Measurements from ENCODE around the gene RAB22A.

Gene RAB22A

GRCh38 chr20:58390659-58391035 is 81.1 kb downstream of the RAB22A start:
- Histone ChIP-seq H3K36me3 (peaks cover 22 to 57% (median 54%) of the 10 kb centered on the region in 11 experiments; a peak in 21 of 22 replicates), H3K4me2 (peak overlapping the region; percentile 85 to 99 (median 93)), H4K20me1 (peaks cover 30 to 61% (median 57%) of the 10 kb centered on the region in 11 experiments; a peak in 19 of 22 replicates), H3K4me1 (peaks cover 20 to 37% (median 25%) of the 10 kb centered on the region in 10 experiments), H3K4me3 (peak overlapping the region; percentile 82 to 94 (median 90); a peak in 17 of 20 replicates), H3K27ac (no peak overlapping the region; a peak in 1 of 22 replicates), H3K9me3 (replicated peaks in 1 of 11) (peaks cover 0 to 25% (median 10%) of the 10 kb centered on the region in 11 experiments; a peak in 10 of 22 replicates), H3K27me3 (no peaks in the 10 kb centered on the region), H3K9ac (peak overlapping the region in 10 of 11 experiments; percentile 94 to 99 (median 97); a peak in 15 of 22 replicates)
- no peak for TF ChIP-seq Cebpa-rat (IDR thresholded peaks at IDR 0.05)

GRCh38 chr20:58392286-58392685 is 82.8 kb downstream of the RAB22A start:
- H3K4me3 ChIP-seq = no peak overlapping the region
- no peaks in the 10 kb centered on the region for H3K27me3 ChIP-seq
- peaks cover 22 to 37% (median 29%) of the 10 kb centered on the region in 10 experiments for H3K4me1 ChIP-seq
- H3K4me2 ChIP-seq = peak overlapping the region in 7 of 11 experiments; percentile 89 to 99 (median 96); a peak in 7 of 22 replicates
- peaks cover 22 to 73% (median 70%) of the 10 kb centered on the region in 11 experiments; a peak in 21 of 22 replicates for H3K36me3 ChIP-seq
- H3K9me3 ChIP-seq (replicated peaks in 1 of 11) = peaks cover 0 to 42% (median 23%) of the 10 kb centered on the region in 11 experiments; a peak in 16 of 22 replicates
- H3K27ac ChIP-seq = no peak overlapping the region
- H4K20me1 ChIP-seq = peaks cover 42 to 77% (median 74%) of the 10 kb centered on the region in 11 experiments; a peak in 19 of 22 replicates
- 0 out of 22 replicates have a peak overlapping the region, but pooled peaks of 1 of the 11 experiments have one; percentile 25 for H3K9ac ChIP-seq
- no peak for TF ChIP-seq Cebpa-rat (IDR thresholded peaks at IDR 0.05)

GRCh38 chr20:58393299-58393698 is 83.8 kb downstream of the RAB22A start:
- no peak overlapping the region for H3K9ac ChIP-seq
- H3K4me2 ChIP-seq = peak overlapping the region in 3 of 11 experiments; percentile 14 to 91 (median 34); a peak in 3 of 22 replicates
- peaks cover 0 to 50% (median 32%) of the 10 kb centered on the region in 11 experiments; a peak in 15 of 22 replicates for H3K9me3 ChIP-seq (replicated peaks in 1 of 11)
- peaks cover 32 to 42% (median 33%) of the 10 kb centered on the region in 10 experiments for H3K4me1 ChIP-seq
- peaks cover 50 to 87% (median 84%) of the 10 kb centered on the region in 11 experiments; a peak in 19 of 22 replicates for H4K20me1 ChIP-seq
- no peaks in the 10 kb centered on the region for H3K27me3 ChIP-seq
- peaks cover 26 to 83% (median 76%) of the 10 kb centered on the region in 11 experiments; a peak in 21 of 22 replicates for H3K36me3 ChIP-seq
- TF ChIP-seq Cebpa-rat (IDR thresholded peaks at IDR 0.05) = no peak
- no peak overlapping the region for H3K27ac ChIP-seq
- H3K4me3 ChIP-seq = no peak overlapping the region

GRCh38 chr20:58394801-58395200 is 85.3 kb downstream of the RAB22A start:
- no peak overlapping the region for H3K4me3 ChIP-seq
- no peaks in the 10 kb centered on the region for H3K27me3 ChIP-seq
- H3K4me1 ChIP-seq = peaks cover 31 to 53% (median 37%) of the 10 kb centered on the region in 10 experiments
- H4K20me1 ChIP-seq = peaks cover 64 to 100% (median 97%) of the 10 kb centered on the region in 11 experiments; a peak in 19 of 22 replicates
- peaks cover 26 to 98% (median 83%) of the 10 kb centered on the region in 11 experiments; a peak in 21 of 22 replicates for H3K36me3 ChIP-seq
- no peak overlapping the region for H3K4me2 ChIP-seq
- no peak overlapping the region for H3K27ac ChIP-seq
- no peak overlapping the region for H3K9ac ChIP-seq
- no peak for TF ChIP-seq Cebpa-rat (IDR thresholded peaks at IDR 0.05)
- H3K9me3 ChIP-seq (replicated peaks in 1 of 11) = peaks cover 0 to 62% (median 38%) of the 10 kb centered on the region in 11 experiments; a peak in 15 of 22 replicates

- no peak overlapping the region for H3K27ac ChIP-seq
- peaks cover 0 to 65% (median 38%) of the 10 kb centered on the region in 11 experiments; a peak in 15 of 22 replicates for H3K9me3 ChIP-seq (replicated peaks in 1 of 11)
- no peaks in the 10 kb centered on the region for H3K27me3 ChIP-seq
- peaks cover 24 to 53% (median 34%) of the 10 kb centered on the region in 10 experiments for H3K4me1 ChIP-seq
- TF ChIP-seq Cebpa-rat (IDR thresholded peaks at IDR 0.05) = no peak
- H3K4me2 ChIP-seq = 0 out of 22 replicates have a peak overlapping the region, but pooled peaks of 1 of the 11 experiments have one; percentile 0
- peaks cover 24 to 100% (median 87%) of the 10 kb centered on the region in 11 experiments; a peak in 21 of 22 replicates for H3K36me3 ChIP-seq
- no peak overlapping the region for H3K4me3 ChIP-seq
- H3K9ac ChIP-seq = no peak overlapping the region
- peaks cover 65 to 100% (median 98%) of the 10 kb centered on the region in 11 experiments; a peak in 21 of 22 replicates for H4K20me1 ChIP-seq
Observed at GRCh38 chr20:58395604-58396003, 86.1 kb downstream of the RAB22A start.

GRCh38 chr20:58397429-58397828 is 87.9 kb downstream of the RAB22A start:
- Histone ChIP-seq H3K4me1 (peaks cover 23 to 53% (median 36%) of the 10 kb centered on the region in 10 experiments), H3K27ac (no peak overlapping the region), H3K9me3 (replicated peaks in 1 of 11) (peaks cover 0 to 65% (median 38%) of the 10 kb centered on the region in 11 experiments; a peak in 15 of 22 replicates), H3K9ac (no peak overlapping the region), H3K4me3 (no peak overlapping the region), H3K4me2 (peak overlapping the region in 7 of 11 experiments; percentile 3 to 39 (median 29); a peak in 11 of 22 replicates), H4K20me1 (peaks cover 76 to 100% (median 98%) of the 10 kb centered on the region in 11 experiments), H3K36me3 (peaks cover 11 to 84% (median 74%) of the 10 kb centered on the region in 11 experiments; a peak in 21 of 22 replicates), H3K27me3 (no peaks in the 10 kb centered on the region)
- no peak for TF ChIP-seq Cebpa-rat (IDR thresholded peaks at IDR 0.05)

GRCh38 chr20:58398254-58398653 is 88.7 kb downstream of the RAB22A start:
- Histone ChIP-seq H4K20me1 (peaks cover 77 to 100% (median 98%) of the 10 kb centered on the region in 11 experiments), H3K9me3 (replicated peaks in 1 of 11) (peaks cover 0 to 60% (median 34%) of the 10 kb centered on the region in 11 experiments; a peak in 15 of 22 replicates), H3K4me1 (peaks cover 31 to 53% (median 43%) of the 10 kb centered on the region in 10 experiments), H3K4me2 (peak overlapping the region in 6 of 11 experiments; percentile 3 to 39 (median 32); a peak in 9 of 22 replicates), H3K27ac (no peak overlapping the region), H3K36me3 (peaks cover 9 to 76% (median 65%) of the 10 kb centered on the region in 11 experiments; a peak in 20 of 22 replicates), H3K9ac (no peak overlapping the region), H3K27me3 (no peaks in the 10 kb centered on the region), H3K4me3 (no peak overlapping the region)
- no peak for TF ChIP-seq Cebpa-rat (IDR thresholded peaks at IDR 0.05)

GRCh38 chr20:58399926-58400325 is 90.4 kb downstream of the RAB22A start:
- Histone ChIP-seq H3K9me3 (replicated peaks in 1 of 11) (peaks cover 0 to 48% (median 31%) of the 10 kb centered on the region in 11 experiments; a peak in 15 of 22 replicates), H3K4me3 (no peak overlapping the region), H4K20me1 (peaks cover 86 to 100% (median 99%) of the 10 kb centered on the region in 11 experiments), H3K27ac (no peak overlapping the region), H3K36me3 (peaks cover 4 to 68% (median 49%) of the 10 kb centered on the region in 11 experiments; a peak in 20 of 22 replicates), H3K9ac (no peak overlapping the region), H3K27me3 (no peaks in the 10 kb centered on the region), H3K4me1 (peaks cover 31 to 56% (median 49%) of the 10 kb centered on the region in 10 experiments), H3K4me2 (peak overlapping the region in 2 of 11 experiments; percentile 35 to 63; a peak in 2 of 22 replicates)
- no peak for TF ChIP-seq Cebpa-rat (IDR thresholded peaks at IDR 0.05)

GRCh38 chr20:58401162-58401561 is 91.6 kb downstream of the RAB22A start:
- no peak for TF ChIP-seq Cebpa-rat (IDR thresholded peaks at IDR 0.05)
- Histone ChIP-seq H3K4me2 (peak overlapping the region in 10 of 11 experiments; percentile 30 to 63 (median 46); a peak in 15 of 22 replicates), H3K9me3 (replicated peaks in 1 of 11) (peaks cover 0 to 40% (median 23%) of the 10 kb centered on the region in 11 experiments; a peak in 15 of 22 replicates), H3K27ac (no peak overlapping the region), H3K4me3 (no peak overlapping the region), H4K20me1 (peaks cover 93 to 100% (median 100%) of the 10 kb centered on the region in 11 experiments), H3K36me3 (peaks cover 4 to 56% (median 36%) of the 10 kb centered on the region in 11 experiments; a peak in 19 of 22 replicates), H3K9ac (no peak overlapping the region), H3K4me1 (peaks cover 31 to 63% (median 52%) of the 10 kb centered on the region in 10 experiments), H3K27me3 (no peaks in the 10 kb centered on the region)

Measured in BLaER1 treated with 17β-estradiol and CSF1 and Interleukin-3, amounts not matched to agents 10 nM and 100 nM (cell line).